HG02763 (cell line): ENCODE data around the gene PARS2.
A peak's percentile ranks its signal among the peaks of the same experiment; 100 is the strongest.

Source experiments
- ATAC-seq: cut with Tn5 transposase; IDR thresholded peaks from one replicate; pipeline ENCODE4 v1.9.1; 2021; ENCODE audit warnings: mild to moderate bottlenecking, moderate library complexity; ENCODE audit not compliant: unreplicated experiment

Gene PARS2

DNA sequence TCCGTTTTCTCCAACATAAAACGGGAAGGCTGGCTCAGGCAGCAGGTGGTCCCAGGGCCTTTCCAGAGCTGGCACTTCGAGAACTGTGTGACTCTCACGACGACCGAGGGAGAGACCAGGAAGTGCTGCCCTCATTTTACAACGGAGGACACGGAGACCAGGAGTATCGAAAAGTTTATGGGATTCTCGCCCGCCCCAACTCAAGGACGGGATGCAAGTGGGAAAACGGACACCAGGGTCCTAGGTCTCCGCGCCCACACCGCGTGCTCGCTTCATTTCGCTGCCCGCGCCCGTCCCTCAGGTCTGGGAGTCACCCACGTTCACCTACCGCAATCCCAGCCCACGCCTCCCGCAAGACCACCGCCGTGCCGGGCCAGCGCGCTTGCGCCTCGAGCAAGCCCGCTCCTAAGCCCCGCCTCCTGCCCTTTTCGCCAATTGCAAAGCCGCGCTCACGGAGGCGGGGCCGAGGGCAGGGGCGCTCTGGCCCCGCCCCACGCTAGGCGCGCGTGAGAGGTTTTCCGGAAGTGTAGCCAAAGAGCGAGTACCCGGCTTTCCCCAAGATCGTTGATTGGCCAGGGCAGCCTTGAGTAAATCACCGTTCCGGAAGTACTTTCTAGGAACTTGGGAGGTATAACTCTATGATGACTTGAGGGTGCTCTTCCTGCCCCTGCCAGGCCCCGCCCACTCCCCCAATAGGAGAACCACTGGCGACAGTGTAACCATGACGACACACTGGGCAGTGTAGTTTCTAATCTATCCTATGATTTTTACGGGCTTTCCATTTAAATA is at the start of gene PARS2:
Gene PARS2, minus strand, starts transcription at position 391 of the 789 bp plus-strand sequence. CDS start 5,362 bp downstream, outside the sequence.
- peak; percentile 98 for ATAC-seq

DNA sequence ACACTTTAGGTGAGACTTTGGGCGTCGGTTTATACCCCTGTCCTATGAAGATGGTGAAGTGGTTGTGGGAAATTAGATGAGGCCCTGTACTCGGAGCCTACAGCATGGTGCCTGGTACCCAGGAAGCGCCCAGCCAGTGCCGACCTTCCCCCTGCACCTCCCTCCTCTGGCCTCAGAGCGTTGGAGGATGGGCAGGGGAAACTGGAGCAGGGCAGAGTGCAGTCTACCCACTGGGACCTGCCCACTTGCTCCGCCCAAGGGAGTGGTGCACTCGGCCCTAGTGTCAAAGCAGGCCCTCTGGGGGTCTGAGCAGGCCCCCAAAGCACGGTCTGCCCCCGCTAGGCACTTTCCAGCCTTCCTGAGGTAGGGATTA is 49.8 kb upstream of the PARS2 start:
- no peak for ATAC-seq

- no peak for ATAC-seq
Measured at GRCh38 chr1:54813485-54814125, 49.3 kb upstream of the PARS2 start.

DNA sequence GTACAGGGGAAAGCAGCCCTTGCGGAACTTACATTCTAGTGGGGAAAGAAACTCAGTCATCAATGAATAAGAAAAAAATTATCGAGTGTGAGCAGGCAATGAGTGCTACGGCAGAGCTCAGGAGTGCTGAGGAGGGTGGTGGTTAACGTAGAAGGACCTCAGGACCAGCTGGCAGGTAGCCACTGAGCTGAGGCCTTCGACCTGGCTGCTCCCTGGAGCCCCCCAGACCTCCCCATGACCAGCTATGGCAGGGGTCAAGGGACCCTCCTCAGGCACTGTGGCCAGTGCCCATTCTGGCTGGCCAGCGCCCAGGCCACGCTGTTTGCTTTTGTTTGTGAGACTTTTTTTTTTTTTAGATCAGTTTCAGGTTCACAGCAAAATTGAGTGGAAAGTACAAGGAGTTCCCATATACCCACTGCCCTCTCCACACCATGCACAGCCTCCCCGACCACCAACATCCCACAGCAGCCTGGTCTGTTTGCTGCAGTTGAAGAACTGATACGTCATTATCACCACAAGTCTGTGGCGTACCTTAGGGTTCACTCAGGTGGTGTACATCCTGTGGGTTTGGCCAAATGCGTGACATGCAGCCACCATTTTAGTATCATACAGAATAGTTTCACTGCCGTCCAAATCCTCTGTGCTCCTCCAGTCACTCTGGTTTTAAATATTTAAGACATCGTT is 48.6 kb upstream of the PARS2 start:
- ATAC-seq: no peak

- ATAC-seq: no peak
Measured at GRCh38 chr1:54811739-54812655, 47.7 kb upstream of the PARS2 start.

GRCh38 chr1:54811066-54811465 is 46.7 kb upstream of the PARS2 start:
- ATAC-seq: no peak

- no peak for ATAC-seq
Measured at GRCh38 chr1:54810153-54810942, 46.0 kb upstream of the PARS2 start.

DNA sequence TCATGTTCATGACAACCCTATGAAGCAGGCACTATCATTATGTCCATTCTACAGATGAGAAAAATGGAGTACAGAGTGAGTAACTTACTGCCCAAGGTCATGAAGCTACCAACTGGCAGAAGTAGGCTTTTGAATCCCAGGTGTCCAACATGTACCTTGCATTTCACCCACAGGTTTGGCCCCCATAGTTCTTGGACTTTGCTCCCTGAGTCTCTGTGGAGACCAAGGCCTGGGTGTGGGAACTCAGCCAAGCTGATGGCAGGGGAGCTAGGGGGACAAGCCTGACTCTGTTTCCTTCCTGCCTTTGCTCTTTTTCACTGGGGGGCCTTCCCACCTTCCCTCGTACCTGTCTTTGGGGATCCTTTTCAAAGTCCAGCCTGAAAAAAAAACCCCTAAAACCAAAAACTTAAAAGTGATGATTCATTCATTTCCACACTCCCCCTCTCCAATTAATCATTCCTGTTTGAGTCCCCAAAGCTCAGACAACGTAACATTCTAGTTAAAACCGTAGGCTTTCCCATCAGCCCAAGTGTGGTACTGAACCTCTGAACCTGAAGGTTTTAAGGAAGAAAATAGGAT is 45.3 kb upstream of the PARS2 start:
- no peak for ATAC-seq

DNA sequence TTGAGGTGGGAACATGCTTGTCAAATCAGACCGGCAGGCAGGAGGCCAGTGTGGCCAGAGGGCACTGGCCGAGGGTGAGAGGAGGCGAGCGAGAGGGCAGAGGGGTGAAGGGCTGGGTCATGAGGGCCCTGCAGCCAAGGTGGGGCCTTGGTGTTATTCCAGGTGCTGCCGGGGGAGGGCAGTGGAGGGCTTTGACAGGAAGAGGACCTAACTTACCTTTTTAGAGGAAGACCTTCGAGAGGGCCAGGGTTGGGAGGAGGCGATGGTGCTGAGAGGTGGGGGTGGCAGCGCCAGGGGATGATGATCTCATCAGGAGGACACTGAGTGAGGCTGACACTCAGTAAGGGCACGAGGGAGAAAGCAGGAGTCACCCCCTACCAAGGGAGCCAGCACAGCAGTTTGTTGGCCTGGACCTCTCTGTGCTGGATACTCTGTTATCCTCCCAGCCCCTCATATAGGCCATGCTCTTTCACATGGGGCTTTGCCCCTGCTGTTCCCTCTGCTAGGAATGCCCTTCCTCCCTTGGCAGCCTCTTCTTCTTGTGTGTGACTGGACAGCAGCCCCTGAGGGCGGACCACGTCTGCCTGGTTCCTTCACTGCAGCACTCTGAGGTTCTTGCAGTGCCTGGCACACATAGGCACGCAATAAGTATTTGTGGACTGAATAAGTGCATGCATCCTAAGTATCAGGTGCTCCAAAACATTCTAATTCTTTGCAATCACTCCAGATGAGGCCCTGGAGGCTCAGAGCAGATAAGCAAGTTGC is 44.3 kb upstream of the PARS2 start:
- no peak for ATAC-seq

- ATAC-seq: no peak
Measured at GRCh38 chr1:54807756-54808155, 43.4 kb upstream of the PARS2 start.

DNA sequence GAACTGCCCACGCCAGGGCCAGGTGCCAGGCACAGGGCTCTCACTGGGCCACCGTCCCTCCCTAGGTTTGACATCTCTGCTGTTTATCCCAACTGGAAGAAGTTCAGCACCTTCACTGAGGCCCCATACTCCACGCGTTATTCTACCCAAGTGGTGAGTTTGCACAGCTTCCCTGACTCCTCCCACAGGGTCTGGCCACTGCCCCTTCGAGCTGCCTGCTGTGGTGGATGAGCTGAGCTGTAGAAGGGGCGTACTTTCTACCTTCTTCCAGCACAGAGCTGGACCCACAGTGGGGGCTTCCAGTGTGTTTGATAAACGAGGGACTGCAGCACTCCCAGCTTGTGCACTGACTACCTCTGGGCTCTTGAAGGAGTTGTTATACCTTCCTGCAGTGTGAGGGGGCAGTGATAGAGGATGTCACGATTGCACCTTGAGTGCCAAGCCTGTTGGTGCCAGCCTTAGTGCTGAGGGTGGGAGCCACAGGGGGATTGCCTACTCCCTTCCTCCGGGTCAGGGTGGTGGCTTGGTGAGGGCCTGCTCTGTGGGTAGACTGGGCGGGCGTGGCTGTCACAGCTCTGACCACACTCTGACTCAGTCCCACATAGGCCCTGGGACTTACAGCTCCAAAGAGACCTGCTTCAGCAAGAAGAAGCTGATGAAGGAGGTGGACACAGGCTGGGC is 42.7 kb upstream of the PARS2 start:
- ATAC-seq: no peak

DNA sequence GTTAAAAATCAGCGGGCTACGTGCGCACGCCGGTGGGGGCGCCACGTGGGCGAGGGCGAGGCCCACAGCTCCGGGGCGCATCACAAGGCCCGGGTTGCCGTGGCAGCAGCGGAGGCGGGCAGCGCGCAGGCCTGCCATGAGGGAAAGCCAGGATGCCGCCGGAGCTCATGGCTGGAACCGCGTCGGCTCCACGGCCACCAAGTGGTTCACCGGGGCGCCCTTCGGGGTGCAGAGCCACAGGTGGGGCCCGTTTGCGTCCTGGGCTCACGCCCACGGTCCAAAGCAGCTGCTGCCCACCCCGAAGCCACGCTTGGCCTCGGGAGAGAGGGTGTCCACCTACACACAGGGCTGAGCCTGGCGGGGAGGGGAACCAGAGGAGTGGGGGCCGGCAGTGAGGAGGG is 41.7 kb upstream of the PARS2 start:
- ATAC-seq: no peak

DNA sequence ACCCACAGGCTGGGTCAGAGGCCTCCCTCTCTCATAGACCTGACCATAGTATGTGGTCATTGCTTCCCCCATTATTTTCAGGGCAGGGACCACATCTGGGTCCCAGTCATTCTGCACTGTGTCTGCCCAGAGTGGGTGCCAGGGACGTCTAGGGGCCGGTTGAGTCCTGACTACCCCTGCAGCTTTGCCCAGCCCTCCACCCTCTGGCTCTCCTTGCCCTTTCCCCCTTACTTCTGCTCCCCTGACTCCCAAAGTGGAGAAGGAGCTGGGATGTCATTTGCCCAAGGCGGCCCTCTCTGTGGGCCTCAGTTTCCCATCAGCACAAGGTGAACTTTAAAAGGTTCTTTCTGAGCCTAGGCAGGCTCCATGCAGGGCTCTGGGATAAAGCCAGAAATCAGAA is 41.1 kb upstream of the PARS2 start:
- no peak for ATAC-seq

- ATAC-seq: no peak
Measured at GRCh38 chr1:54804471-54805132, 40.3 kb upstream of the PARS2 start.

DNA sequence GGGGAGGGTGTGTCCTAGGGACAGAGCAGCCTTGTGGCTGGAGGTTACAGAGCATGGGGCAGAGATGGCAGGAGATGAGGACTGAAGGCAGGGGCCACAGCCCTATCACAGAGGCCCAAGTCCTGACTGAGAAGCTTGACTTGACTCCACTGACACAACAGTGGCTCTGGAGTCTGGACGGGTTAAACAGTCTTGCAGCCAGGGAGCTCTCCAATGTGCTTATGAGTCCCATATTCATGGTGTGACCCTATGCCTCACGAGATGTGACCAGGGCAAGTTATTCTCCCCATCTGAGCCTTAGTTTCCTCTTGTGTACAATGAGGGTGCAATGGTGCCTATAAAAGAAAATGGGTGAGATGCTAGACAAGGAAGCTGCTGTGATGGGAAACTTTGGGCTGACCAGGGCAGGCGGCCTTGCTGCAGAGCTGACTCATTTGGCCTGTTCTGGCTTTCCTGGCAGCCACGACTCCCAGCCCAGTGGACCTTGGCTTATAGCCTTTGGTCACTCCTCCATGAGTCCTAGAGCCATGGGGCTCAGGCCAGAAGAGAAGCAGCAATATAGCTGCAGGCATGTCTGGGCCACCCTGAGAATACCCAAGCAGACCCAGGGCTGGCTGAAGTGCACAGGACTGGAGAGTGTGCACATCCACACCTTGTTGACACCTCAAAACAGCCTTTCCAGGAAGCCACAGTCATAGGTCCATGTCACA is 39.6 kb upstream of the PARS2 start:
- ATAC-seq: no peak

DNA sequence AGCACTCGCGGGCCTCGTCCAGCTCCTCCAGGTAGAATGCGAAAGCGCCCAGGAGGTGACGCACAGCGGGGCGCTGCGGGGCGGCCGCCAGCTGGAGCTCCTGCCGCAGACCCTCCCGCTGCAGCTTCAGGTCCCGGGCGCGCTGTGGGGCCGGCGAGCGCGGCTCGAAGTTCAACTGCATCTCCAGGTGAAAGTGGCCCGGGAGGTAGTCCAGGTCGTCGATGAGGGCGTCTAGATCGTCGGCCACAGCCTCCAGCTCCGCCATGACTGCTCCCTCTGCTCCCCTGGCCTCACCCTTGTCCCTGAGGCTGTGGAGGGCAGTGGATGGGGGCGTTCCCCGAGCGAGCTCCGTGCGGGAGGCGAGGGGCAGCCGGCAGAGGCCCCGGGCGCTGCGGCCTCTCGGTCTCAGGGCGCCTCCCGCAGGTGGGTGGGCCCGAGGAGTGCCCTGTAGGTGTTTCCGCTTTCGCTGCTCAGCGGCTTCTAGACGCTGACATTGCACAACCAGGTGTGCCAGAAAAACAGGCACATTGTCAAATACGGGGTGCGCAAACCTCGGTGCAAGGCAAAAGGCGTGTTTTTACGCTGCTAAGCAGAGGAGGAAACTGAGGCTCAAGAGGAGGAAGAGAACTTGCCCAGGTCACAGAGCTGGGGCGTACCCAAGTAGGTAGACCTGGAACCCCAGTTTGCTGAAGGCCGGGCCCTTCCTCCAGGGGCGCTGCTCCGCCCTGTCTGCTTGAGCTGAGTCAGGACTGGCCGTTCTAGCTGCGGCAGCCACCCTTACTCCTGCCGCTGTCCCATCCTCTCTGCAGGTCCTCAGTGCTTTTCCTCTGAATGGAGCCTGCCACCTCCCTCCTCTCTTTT is 36.8 kb upstream of the PARS2 start, which contains the start of gene TTC22:
Gene TTC22, minus strand, starts transcription at position 425 of the 861 bp plus-strand sequence. Its CDS starts 160 bp downstream, at position 265.
- ATAC-seq: peak; percentile 75
